Liver (tissue), 9 donors: Measurements from ENCODE around the gene PRR30. TPM values are rescaled to one million over a fixed set of nuclear protein-coding genes. Genes with fewer than 3 reads are reported as not detected.

ENCODE experiments used
- DNase-seq: peaks from one replicate; pipeline ENCODE4 v3.0.0-alpha.2; 2017; ENCODE audit warnings: low spot score
- H3K27ac ChIP-seq, 2 donors: one replicate each; pipeline ENCODE4 v1.7.0; 2013; ENCODE audit warnings: inconsistent platforms in 2 of 2, low read length in 2 of 2, control low read depth in 1 of 2, low read depth in 1 of 2, mild to moderate bottlenecking in 1 of 2
- H3K27me3 ChIP-seq, 4 donors: one replicate each; pipeline versions ENCODE4 v1.6.1 to v1.7.0; 2013; ENCODE audit warnings: low read length in 3 of 4, inconsistent platforms in 1 of 4, mild to moderate bottlenecking in 1 of 4, moderate library complexity in 1 of 4; ENCODE audit not compliant: control insufficient read depth in 4 of 4, insufficient read depth in 4 of 4
- H3K36me3 ChIP-seq, 4 donors: one replicate each; pipeline versions ENCODE4 v1.6.1 to v1.7.0; 2013; ENCODE audit warnings: low read length in 3 of 4, mild to moderate bottlenecking in 3 of 4, low read depth in 1 of 4, moderate library complexity in 1 of 4; ENCODE audit not compliant: control insufficient read depth in 4 of 4, insufficient read depth in 3 of 4
- H3K4me1 ChIP-seq, 4 donors: one replicate each; pipeline versions ENCODE4 v1.6.1 to v1.7.0; 2013; ENCODE audit warnings: low read length in 3 of 4, mild to moderate bottlenecking in 3 of 4, moderate library complexity in 1 of 4; ENCODE audit not compliant: control insufficient read depth in 4 of 4, insufficient read depth in 4 of 4
- H3K4me3 ChIP-seq, 3 donors: one replicate each; pipeline versions ENCODE4 v1.6.1 to v1.7.0; 2013; ENCODE audit warnings: low read length in 3 of 3, control low read depth in 1 of 3, low read depth in 1 of 3, mild to moderate bottlenecking in 1 of 3
- H3K9ac ChIP-seq, 2 donors: one replicate each; pipeline ENCODE4 v1.7.0; 2013; ENCODE audit warnings: low read length in 2 of 2, mild to moderate bottlenecking in 2 of 2, moderate library complexity in 2 of 2, control low read depth in 1 of 2, low read depth in 1 of 2
- H3K9me3 ChIP-seq, 4 donors: one replicate each; pipeline versions ENCODE4 v1.6.1 to v1.7.0; 2013; ENCODE audit warnings: low read length in 3 of 4; ENCODE audit not compliant: control insufficient read depth in 4 of 4
- ATF3 ChIP-seq: IDR thresholded peaks from 2 replicates; pipeline ENCODE4 v1.6.1; 2016; ENCODE audit warnings: antibody characterized with exemption
- CTCF ChIP-seq: fragments of 150-350 bp; IDR thresholded peaks from 2 replicates; pipeline ENCODE4 v1.5.1; 2017; ENCODE audit warnings: improper control_type of control experiment, low read depth, low read length; ENCODE audit not compliant: missing input control
- EGR1 ChIP-seq, 2 donors: IDR thresholded peaks; 2 replicates each; pipeline ENCODE4 v1.6.1; 2016 to 2018; ENCODE audit warnings: antibody characterized with exemption in 2 of 2, low read depth in 2 of 2
- FOXA1 ChIP-seq: IDR thresholded peaks from 2 replicates; pipeline ENCODE4 v1.6.1; 2016; ENCODE audit warnings: antibody characterized with exemption
- FOXA2 ChIP-seq: IDR thresholded peaks from 2 replicates; pipeline ENCODE4 v1.6.1; 2016; ENCODE audit warnings: antibody characterized with exemption
- GABPA ChIP-seq, 2 donors: IDR thresholded peaks in 1 of 2; conservative IDR thresholded peaks in 1 of 2; 2 replicates each; pipeline ENCODE4 v1.6.1; 2016; ENCODE audit warnings: antibody characterized with exemption in 2 of 2, mild to moderate bottlenecking in 1 of 2, moderate library complexity in 1 of 2
- HNF4A ChIP-seq, 2 donors: conservative IDR thresholded peaks; 2 replicates each; pipeline ENCODE4 v1.6.1; 2016; ENCODE audit warnings: antibody characterized with exemption in 2 of 2, mild to moderate bottlenecking in 2 of 2
- HNF4G ChIP-seq: IDR thresholded peaks from 2 replicates; pipeline ENCODE4 v1.6.1; 2016; ENCODE audit warnings: antibody characterized with exemption
- JUND ChIP-seq, 2 donors: IDR thresholded peaks; 2 replicates each; pipeline ENCODE4 v1.6.1; 2016; ENCODE audit warnings: antibody characterized with exemption in 2 of 2
- MAX ChIP-seq: IDR thresholded peaks from 2 replicates; pipeline ENCODE4 v1.6.1; 2016; ENCODE audit warnings: antibody characterized with exemption
- NR2F2 ChIP-seq: IDR thresholded peaks from 2 replicates; pipeline ENCODE4 v1.6.1; 2016; ENCODE audit warnings: antibody characterized with exemption
- RAD21 ChIP-seq, 2 donors: IDR thresholded peaks; 2 replicates each; pipeline ENCODE4 v1.6.1; 2016; ENCODE audit warnings: antibody characterized with exemption in 2 of 2, mild to moderate bottlenecking in 2 of 2
- REST ChIP-seq: IDR thresholded peaks from 2 replicates; pipeline ENCODE4 v1.6.1; 2016; ENCODE audit warnings: antibody characterized with exemption, mild to moderate bottlenecking
- RXRA ChIP-seq, 2 donors: IDR thresholded peaks; 2 replicates each; pipeline ENCODE4 v1.6.1; 2017 to 2018; ENCODE audit warnings: antibody characterized with exemption in 2 of 2, mild to moderate bottlenecking in 1 of 2
- SP1 ChIP-seq: IDR thresholded peaks from 2 replicates; pipeline ENCODE4 v1.6.1; 2018; ENCODE audit warnings: antibody characterized with exemption, mild to moderate bottlenecking
- TAF1 ChIP-seq: conservative IDR thresholded peaks from 2 replicates; pipeline ENCODE4 v1.6.1; 2016; ENCODE audit warnings: antibody characterized with exemption, mild to moderate bottlenecking
- YY1 ChIP-seq: IDR thresholded peaks from 2 replicates; pipeline ENCODE4 v1.6.1; 2016; ENCODE audit warnings: antibody characterized with exemption, mild to moderate bottlenecking
- ZBTB33 ChIP-seq: IDR thresholded peaks from 2 replicates; pipeline ENCODE4 v1.6.1; 2016; ENCODE audit warnings: antibody characterized with exemption
- WGBS: extraction: QIAGEN DNeasy Blood & Tissue Kit; methylation state at CpG from one replicate; pipeline ENCODE4 v1.1.7; 2013; 5-methylcytosine and 5-hydroxymethylcytosine counted together
- polyA plus RNA-seq, 2 donors: library from polyadenylated mRNA; stranded (reverse) in 1 of 2; unstranded in 1 of 2; fragments of 200-250 nt in 1 of 2; fragments of >200 nt in 1 of 2; fragmentation: Nextera tagmentation in 1 of 2; extraction: Ambion mirVana in 1 of 2; gene quantifications; one replicate each; pipeline versions ENCODE4 v1.2.1 to v1.2.3, GENCODE V29; 2013 to 2015
- total RNA-seq, 2 donors: library from RNA; depleted of rRNA; stranded (reverse); fragments of >200 nt; gene quantifications; one replicate each; pipeline ENCODE4 v1.2.3, GENCODE V29; 2014
- donor health status: healthy.
- donor health status: healthy.
- donor health status: healthy.
- donor health status: healthy.
- donor health status: healthy.

The PRR30 gene
- total and polyA plus RNA-seq, 4 donors, result not detected

- peaks cover 8 to 30% (median 21%) of the 10 kb centered on the region in 4 donors for H3K36me3 ChIP-seq
- H3K27me3 ChIP-seq, result no peaks in the 10 kb centered on the region
- H3K9me3 ChIP-seq, result no peaks in the 10 kb centered on the region
- WGBS, result 43% methylated on average over 3 of the region's 3 CpGs
- H3K4me3 ChIP-seq, result no peak overlapping the region
- no peak for TF ChIP-seq ATF3
- no peak for TF ChIP-seq ZBTB33
- DNase-seq, result no peak
- no peak overlapping the region for H3K9ac ChIP-seq
- H3K27ac ChIP-seq, result peak overlapping the region; percentile 82 to 87
- H3K4me1 ChIP-seq, result peaks cover 22 to 64% (median 56%) of the 10 kb centered on the region in 4 donors
Observed at GRCh38 chr2:27096748-27097297, 42.4 kb downstream of the PRR30 start.

GRCh38 chr2:27095745-27096651 is 43.2 kb downstream of the PRR30 start:
- Histone ChIP-seq H3K4me1 (peaks cover 22 to 72% (median 63%) of the 10 kb centered on the region in 4 donors), H3K9ac (peak overlapping the region; percentile 44 to 45), H3K36me3 (peaks cover 8 to 30% (median 21%) of the 10 kb centered on the region in 4 donors), H3K27ac (peak overlapping the region; percentile 82 to 87), H3K4me3 (peak overlapping the region; percentile 8 to 27 (median 18)), H3K9me3 (no peaks in the 10 kb centered on the region), H3K27me3 (no peaks in the 10 kb centered on the region)
- DNase-seq, result peak; percentile 69
- 17% methylated on average over 18 of the region's 18 CpGs for WGBS
- TF ChIP-seq YY1 (peak; percentile 95), MAX (peak; percentile 82), HNF4A (conservative IDR thresholded peaks at IDR 0.05) (peak; percentile 83 to 90), RAD21 (IDR thresholded peaks at IDR 0.05) (peak; percentile 42 to 56), TAF1 (peak; percentile 30), JUND (IDR thresholded peaks at IDR 0.05) (peak in 1 of 2 donors; percentile 81), GABPA (IDR thresholded peaks at IDR 0.05 in 1 of 2, conservative IDR thresholded peaks at IDR 0.05 in 1 of 2) (no peak), ZBTB33 (peak; percentile 92), FOXA1 (peak; percentile 64), NR2F2 (peak; percentile 41), ATF3 (peak; percentile 64), CTCF (no peak), EGR1 (IDR thresholded peaks at IDR 0.05; ENCODE audit: low read depth in 2 of 2) (peak in 1 of 2 donors; percentile 19), FOXA2 (peak; percentile 80), HNF4G (peak; percentile 56), RXRA (IDR thresholded peaks at IDR 0.05) (peak; percentile 90 to 96), REST (peak; percentile 49), SP1 (peak; percentile 89)
